Fibroblast of lung (primary cell): ENCODE data around the gene PORCN.

Experiments used
- EZH2 ChIP-seq: IDR thresholded peaks from 2 replicates; pipeline ENCODE4 v1.5.1; 2012; ENCODE audit warnings: low read length, control low read depth, mild to moderate bottlenecking; ENCODE audit errors: missing control alignments
- TF ChIP-seq, protein P1 (sequence below), 2 donors: IDR thresholded peaks in 1 of 2; conservative IDR thresholded peaks in 1 of 2; 1 replicate in 1 of 2; 2 replicates in 1 of 2; pipeline ENCODE4 v1.5.1; 2011 to 2012; ENCODE audit warnings: low read length in 2 of 2, control low read depth in 1 of 2, inconsistent platforms in 1 of 2, low read depth in 1 of 2, mild to moderate bottlenecking in 1 of 2

DNA sequence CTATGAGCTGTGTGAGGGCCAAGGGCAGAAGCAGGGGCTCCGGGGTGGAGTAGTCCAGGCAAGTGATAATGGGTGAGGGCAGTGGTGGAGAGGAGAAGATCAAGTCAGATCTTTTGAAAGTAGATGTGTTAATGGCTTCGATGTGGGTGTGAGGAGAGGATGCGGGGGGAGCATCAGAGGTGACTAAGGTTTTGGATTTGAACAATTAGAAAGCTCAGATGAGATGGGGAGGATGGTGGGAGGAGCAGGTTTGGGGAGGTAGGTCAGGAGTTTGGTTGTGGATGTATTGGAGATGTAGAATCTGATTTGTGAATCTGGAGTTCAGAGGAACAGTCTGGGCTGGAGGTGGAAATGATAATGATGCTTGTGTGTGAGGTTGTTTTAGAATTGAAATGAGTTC is 28.2 kb upstream of the PORCN start:
- TF ChIP-seq, protein P1, sequence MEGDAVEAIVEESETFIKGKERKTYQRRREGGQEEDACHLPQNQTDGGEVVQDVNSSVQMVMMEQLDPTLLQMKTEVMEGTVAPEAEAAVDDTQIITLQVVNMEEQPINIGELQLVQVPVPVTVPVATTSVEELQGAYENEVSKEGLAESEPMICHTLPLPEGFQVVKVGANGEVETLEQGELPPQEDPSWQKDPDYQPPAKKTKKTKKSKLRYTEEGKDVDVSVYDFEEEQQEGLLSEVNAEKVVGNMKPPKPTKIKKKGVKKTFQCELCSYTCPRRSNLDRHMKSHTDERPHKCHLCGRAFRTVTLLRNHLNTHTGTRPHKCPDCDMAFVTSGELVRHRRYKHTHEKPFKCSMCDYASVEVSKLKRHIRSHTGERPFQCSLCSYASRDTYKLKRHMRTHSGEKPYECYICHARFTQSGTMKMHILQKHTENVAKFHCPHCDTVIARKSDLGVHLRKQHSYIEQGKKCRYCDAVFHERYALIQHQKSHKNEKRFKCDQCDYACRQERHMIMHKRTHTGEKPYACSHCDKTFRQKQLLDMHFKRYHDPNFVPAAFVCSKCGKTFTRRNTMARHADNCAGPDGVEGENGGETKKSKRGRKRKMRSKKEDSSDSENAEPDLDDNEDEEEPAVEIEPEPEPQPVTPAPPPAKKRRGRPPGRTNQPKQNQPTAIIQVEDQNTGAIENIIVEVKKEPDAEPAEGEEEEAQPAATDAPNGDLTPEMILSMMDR (conservative IDR thresholded peaks at IDR 0.05 in 1 of 2, IDR thresholded peaks at IDR 0.05 in 1 of 2; ENCODE audit: low read depth in 1 of 2, low read length in 2 of 2) = no peak
- no peak for TF ChIP-seq EZH2
